ENCODE measurements around the gene SLC6A18. TPM values are rescaled to one million over a fixed set of nuclear protein-coding genes. Genes with fewer than 3 reads are reported as not detected.

SLC6A18 gene
- total and polyA plus RNA-seq, 2 of the 13 experiments (the other 11 are each of a cell fraction or from before 2014, with no cell fraction given), result not detected

DNA sequence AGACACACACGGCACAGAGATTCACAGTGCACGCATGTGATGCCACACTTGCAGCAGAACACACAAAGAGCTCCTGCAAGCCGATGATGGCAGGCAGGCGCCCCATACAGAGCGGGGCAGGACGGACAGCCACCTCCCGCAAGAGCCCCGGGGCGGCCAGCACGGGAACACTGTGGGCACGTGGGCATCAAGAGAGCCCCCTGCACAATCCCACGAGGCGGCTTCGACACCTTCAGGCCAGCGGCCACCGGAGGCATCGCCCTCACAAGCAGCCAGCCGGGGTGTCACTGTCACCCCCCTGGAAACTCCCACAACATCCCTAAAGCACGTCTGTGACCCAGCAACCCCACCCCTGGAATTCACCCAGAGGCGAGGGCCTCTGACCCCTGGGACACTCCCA, 51.7 kb downstream of the SLC6A18 start:
- ATAC-seq (no peak), DNase-seq (ENCODE audit: low spot score) (no peak), FAIRE-seq (no peak)
- ChIA-PET POLR2A (no interaction called here), CTCF (ENCODE audit: low intra/inter-chr PET ratio, low total read pairs) (no interaction called here)
- Histone ChIP-seq H3K36me3 (replicated peaks in 1 of 2; ENCODE audit: control insufficient read depth in 1 of 2, insufficient read depth in 2 of 2, low read length in 2 of 2) (no peaks in the 10 kb centered on the region; a peak in 1 of 5 replicates), H2AFZ (ENCODE audit: low read length) (no peak overlapping the region), H3K4me3 (replicated peaks in 1 of 3; ENCODE audit: insufficient read depth in 1 of 3, low read depth in 2 of 3, low read length in 3 of 3) (no peak overlapping the region), H3K9ac (ENCODE audit: insufficient read depth, low read depth, low read length) (no peak overlapping the region), H3K4me2 (ENCODE audit: low read depth, low read length) (no peak overlapping the region), H3K79me2 (ENCODE audit: insufficient read depth, low read length) (no peaks in the 10 kb centered on the region), H3K27me3 (ENCODE audit: control insufficient read depth in 1 of 2, insufficient read depth in 2 of 2, low read length in 2 of 2) (peaks cover 0 to 17% of the 10 kb centered on the region in 2 experiments; a peak in 3 of 5 replicates), H3K9me3 (ENCODE audit: low read length) (no peaks in the 10 kb centered on the region), H3K27ac (ENCODE audit: extremely low read length, insufficient read depth, low read length) (no peak overlapping the region), H3K4me1 (ENCODE audit: insufficient read depth, low read length) (no peaks in the 10 kb centered on the region), H4K20me1 (ENCODE audit: insufficient read depth, low read length) (no peaks in the 10 kb centered on the region)
- intact Hi-C loops (cut with micrococcal nuclease; ENCODE audit: unreplicated experiment) (no loop called here), in situ Hi-C loops (cut with HindIII; ENCODE audit: extremely low pct_ligation_motif_present, low pct_unique_long_range_greater_than_20kb) (no loop called here)
- no peak for TF ChIP-seq FOSL2 (CRISPR knock-in tag; IDR thresholded peaks at IDR 0.05)
- TF ChIP-seq SIN3B (IDR thresholded peaks at IDR 0.05; ENCODE audit: low read length), result no peak
- TF ChIP-seq TAF1 (CRISPR knock-in tag; IDR thresholded peaks at IDR 0.05), result no peak
- no TSS peak for BruUV-seq (replicated peaks)
- WGBS (ENCODE audit: low lambda C conversion rate), result 57% methylated on average over 11 of the region's 20 CpGs

DNA sequence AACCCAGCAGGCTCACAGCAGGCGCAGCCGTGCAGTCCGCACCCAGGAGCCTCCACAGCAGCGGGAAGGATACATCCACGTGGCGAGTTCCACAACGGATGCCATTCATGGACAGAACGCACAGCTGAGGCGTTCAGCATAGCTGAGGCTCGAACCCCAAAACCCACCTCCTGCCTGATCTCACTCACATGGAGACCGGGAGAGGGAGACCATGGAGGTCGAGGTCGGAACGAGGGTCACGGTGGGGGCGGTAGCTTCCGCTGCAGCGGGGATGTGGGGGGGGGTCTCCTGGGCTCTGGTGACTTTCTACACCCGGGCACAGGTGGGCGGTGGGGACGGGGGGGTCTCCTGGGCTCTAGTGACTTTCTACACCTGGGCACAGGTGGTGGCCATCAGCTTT, 52.1 kb downstream of the SLC6A18 start:
- no peaks in the 10 kb centered on the region; a peak in 1 of 5 replicates for H3K36me3 ChIP-seq (replicated peaks in 1 of 2; ENCODE audit: control insufficient read depth in 1 of 2, insufficient read depth in 2 of 2, low read length in 2 of 2)
- TF ChIP-seq NFIB (CRISPR knock-in tag; IDR thresholded peaks at IDR 0.05; ENCODE audit: borderline replicate concordance) (no peak), HDAC2 (CRISPR knock-in tag; IDR thresholded peaks at IDR 0.05) (no peak), ZNF562 (CRISPR knock-in tag; IDR thresholded peaks at IDR 0.05; ENCODE audit: borderline replicate concordance) (no peak)
- no peaks in the 10 kb centered on the region for H4K20me1 ChIP-seq (ENCODE audit: insufficient read depth, low read length)
- peaks cover 0 to 17% of the 10 kb centered on the region in 2 experiments; a peak in 4 of 5 replicates for H3K27me3 ChIP-seq (ENCODE audit: control insufficient read depth in 1 of 2, insufficient read depth in 2 of 2, low read length in 2 of 2)
- H3K4me3 ChIP-seq (replicated peaks in 1 of 3; ENCODE audit: insufficient read depth in 1 of 3, low read depth in 2 of 3, low read length in 3 of 3), result no peak overlapping the region
- WGBS (ENCODE audit: low lambda C conversion rate), result 51% methylated on average over 9 of the region's 21 CpGs
- no peak overlapping the region for H2AFZ ChIP-seq (ENCODE audit: low read length)
- no TSS peak for BruUV-seq (replicated peaks)
- H3K4me2 ChIP-seq (ENCODE audit: low read depth, low read length), result no peak overlapping the region
- no peaks in the 10 kb centered on the region for H3K79me2 ChIP-seq (ENCODE audit: insufficient read depth, low read length)
- DNase-seq (ENCODE audit: low spot score), result no peak
- ChIA-PET CTCF (ENCODE audit: low intra/inter-chr PET ratio, low total read pairs) (no interaction called here), POLR2A (no interaction called here)
- no peak for ATAC-seq
- no peaks in the 10 kb centered on the region for H3K9me3 ChIP-seq (ENCODE audit: low read length)
- FAIRE-seq, result no peak
- intact Hi-C loops (cut with micrococcal nuclease; ENCODE audit: unreplicated experiment) (no loop called here), in situ Hi-C loops (cut with HindIII; ENCODE audit: extremely low pct_ligation_motif_present, low pct_unique_long_range_greater_than_20kb) (no loop called here)
- H3K9ac ChIP-seq (ENCODE audit: insufficient read depth, low read depth, low read length), result no peak overlapping the region
- H3K27ac ChIP-seq (ENCODE audit: extremely low read length, insufficient read depth, low read length), result no peak overlapping the region
- H3K4me1 ChIP-seq (ENCODE audit: insufficient read depth, low read length), result no peaks in the 10 kb centered on the region

All from HepG2 (cell line).